Colonic mucosa (tissue), 4 donors: ENCODE measurements around the gene TSPAN3. TPM values are rescaled to one million over a fixed set of nuclear protein-coding genes. Genes with fewer than 3 reads are reported as not detected.

Experiments used
- DNase-seq: peaks from one replicate; pipeline ENCODE4 v3.0.0-alpha.2; 2020
- H3K27ac ChIP-seq: fragments of 200-600 bp; one replicate; pipeline ENCODE4 v1.8.0; 2021
- H3K27me3 ChIP-seq: fragments of 200-600 bp; one replicate; pipeline ENCODE4 v1.8.0; 2021
- H3K36me3 ChIP-seq: fragments of 200-600 bp; one replicate; pipeline ENCODE4 v1.8.0; 2021
- H3K4me1 ChIP-seq: fragments of 200-600 bp; one replicate; pipeline ENCODE4 v1.8.0; 2021; ENCODE audit warnings: mild to moderate bottlenecking
- H3K4me3 ChIP-seq: fragments of 200-600 bp; one replicate; pipeline ENCODE4 v1.8.0; 2021
- H3K9ac ChIP-seq, 2 donors: one replicate each; pipeline ENCODE4 v1.7.0; 2013; ENCODE audit warnings: control low read depth in 2 of 2, low read depth in 2 of 2, low read length in 2 of 2
- H3K9me3 ChIP-seq: fragments of 200-600 bp; one replicate; pipeline ENCODE4 v1.8.0; 2021
- intact Hi-C: fragments of 100-400 bp; cut with DNase I; formaldehyde crosslinking; loops from one replicate; pipeline ENCODE4 v1.14.1; 2022
- total RNA-seq, 2 donors: library from RNA; stranded (reverse); fragmentation: NEBNext Ultra II Directional in 1 of 2; extraction: Animal tissue kit (Norgen Biotek cat#: 25700) in 1 of 2; gene quantifications; one replicate each; pipeline ENCODE4 v1.2.1, GENCODE V29; 2021
- TF ChIP-seq, protein P1 (sequence below): fragments of 200-600 bp; IDR thresholded peaks from one replicate; pipeline ENCODE4 v1.8.0; 2022; ENCODE audit warnings: antibody characterized with exemption, mild to moderate bottlenecking
- donor health status: healthy.
- donor health status: DM: no; HTN: no; CAD: no.
- donor health status: DM: no; HTN: no; CAD: no.

Gene TSPAN3
- total RNA-seq, 2 donors from 2014 or later, result 594 to 841 TPM

DNA sequence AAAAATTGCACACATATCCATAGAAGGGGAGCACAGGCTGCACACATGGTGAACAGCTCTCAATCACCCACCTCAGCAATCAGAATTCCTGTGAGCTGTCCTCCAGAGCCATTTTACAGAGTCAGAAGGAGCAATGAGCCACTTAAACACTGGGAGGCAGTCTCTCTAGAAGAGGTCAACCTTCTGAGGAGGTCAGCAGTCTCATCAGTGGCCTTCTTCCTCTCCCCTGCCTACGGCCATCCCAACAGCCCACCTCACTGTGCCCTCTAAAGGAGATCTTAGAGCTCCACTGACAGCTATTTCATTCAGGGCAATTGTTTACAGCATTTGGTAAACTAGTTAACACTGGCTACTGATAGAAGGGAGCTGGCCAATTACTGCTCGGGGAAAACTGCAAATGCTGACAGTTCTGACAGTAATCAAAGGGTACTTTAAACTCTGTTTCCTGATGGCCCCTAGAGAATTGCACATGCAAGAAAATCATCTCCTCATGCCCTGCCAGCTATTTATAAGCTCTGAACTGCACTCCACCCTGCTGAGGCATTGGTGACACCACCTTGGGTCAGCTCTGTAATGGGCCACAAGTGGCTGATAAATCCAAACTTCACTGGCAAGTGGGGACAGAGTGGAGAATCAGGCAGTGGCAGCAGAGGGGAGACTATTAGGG, 42.1 kb upstream of the TSPAN3 start:
- Histone ChIP-seq H3K9me3 (no peaks in the 10 kb centered on the region), H3K27me3 (no peaks in the 10 kb centered on the region), H3K9ac (no peak overlapping the region), H3K36me3 (no peaks in the 10 kb centered on the region), H3K27ac (no peak overlapping the region), H3K4me1 (no peaks in the 10 kb centered on the region), H3K4me3 (no peak overlapping the region)
- intact Hi-C loops, result no loop called here
- no peak for DNase-seq
- TF ChIP-seq, protein P1, sequence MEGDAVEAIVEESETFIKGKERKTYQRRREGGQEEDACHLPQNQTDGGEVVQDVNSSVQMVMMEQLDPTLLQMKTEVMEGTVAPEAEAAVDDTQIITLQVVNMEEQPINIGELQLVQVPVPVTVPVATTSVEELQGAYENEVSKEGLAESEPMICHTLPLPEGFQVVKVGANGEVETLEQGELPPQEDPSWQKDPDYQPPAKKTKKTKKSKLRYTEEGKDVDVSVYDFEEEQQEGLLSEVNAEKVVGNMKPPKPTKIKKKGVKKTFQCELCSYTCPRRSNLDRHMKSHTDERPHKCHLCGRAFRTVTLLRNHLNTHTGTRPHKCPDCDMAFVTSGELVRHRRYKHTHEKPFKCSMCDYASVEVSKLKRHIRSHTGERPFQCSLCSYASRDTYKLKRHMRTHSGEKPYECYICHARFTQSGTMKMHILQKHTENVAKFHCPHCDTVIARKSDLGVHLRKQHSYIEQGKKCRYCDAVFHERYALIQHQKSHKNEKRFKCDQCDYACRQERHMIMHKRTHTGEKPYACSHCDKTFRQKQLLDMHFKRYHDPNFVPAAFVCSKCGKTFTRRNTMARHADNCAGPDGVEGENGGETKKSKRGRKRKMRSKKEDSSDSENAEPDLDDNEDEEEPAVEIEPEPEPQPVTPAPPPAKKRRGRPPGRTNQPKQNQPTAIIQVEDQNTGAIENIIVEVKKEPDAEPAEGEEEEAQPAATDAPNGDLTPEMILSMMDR, result no peak

DNA sequence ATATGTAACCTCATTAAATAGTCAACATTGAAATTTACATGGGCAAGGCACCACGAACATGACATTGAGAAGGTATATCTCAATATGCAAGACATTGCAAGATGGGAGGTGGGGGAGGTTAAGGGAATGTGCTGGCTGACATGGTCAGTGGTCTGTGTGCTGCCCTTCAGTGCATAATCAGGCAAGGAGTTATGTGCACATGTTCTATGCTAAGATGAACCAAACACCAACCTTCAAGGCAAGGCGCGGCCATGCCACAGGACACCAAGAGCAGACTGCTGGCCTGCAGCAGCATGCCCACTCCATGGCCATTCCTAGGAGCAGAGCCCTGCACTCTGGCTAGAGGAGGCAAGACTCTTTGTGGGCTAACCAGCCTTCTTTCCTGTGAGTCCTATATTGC, 40.9 kb upstream of the TSPAN3 start:
- DNase-seq, result no peak
- Histone ChIP-seq H3K9me3 (no peaks in the 10 kb centered on the region), H3K9ac (no peak overlapping the region), H3K4me3 (no peak overlapping the region), H3K27me3 (no peaks in the 10 kb centered on the region), H3K4me1 (no peaks in the 10 kb centered on the region), H3K36me3 (no peaks in the 10 kb centered on the region), H3K27ac (no peak overlapping the region)
- TF ChIP-seq, protein P1, result no peak
- intact Hi-C loops, result no loop called here

DNA sequence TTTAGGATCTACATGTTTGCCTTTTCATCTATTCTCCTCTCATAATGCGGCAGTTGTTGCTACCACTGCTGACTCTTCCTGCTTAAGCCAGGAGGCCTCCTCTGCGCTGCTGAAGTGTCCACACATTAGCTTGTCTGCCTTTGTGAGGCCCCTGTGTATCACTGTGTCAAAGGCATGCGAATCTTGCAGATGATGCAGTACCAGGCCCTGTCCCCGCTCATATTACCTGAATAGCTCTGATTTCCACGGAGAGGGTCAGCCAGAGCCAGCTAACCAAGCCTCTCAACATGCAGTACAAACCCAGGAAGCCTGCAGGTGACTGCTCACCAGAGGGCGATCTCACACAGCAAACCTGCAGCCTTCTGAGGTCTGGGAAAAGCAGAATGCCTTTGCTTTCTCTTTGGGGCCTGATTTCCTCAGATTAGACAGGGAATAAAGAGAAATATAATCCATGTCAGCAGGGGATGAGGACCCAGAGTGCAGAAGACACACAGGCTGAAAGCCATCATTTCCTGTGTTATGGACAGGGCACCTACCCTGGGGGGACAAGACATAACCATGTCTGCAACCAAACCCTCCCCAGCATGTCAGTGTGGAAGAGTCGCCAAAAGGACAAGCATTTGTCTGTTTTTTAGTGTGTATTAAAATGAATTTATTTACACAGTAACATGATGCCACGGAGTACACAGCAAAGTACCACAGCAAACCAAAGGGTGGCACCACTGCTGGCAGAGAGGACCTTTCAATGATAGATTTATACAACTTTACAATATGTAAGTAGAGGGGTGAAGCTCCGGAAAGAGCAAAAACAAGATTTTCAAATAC, 36.8 kb upstream of the TSPAN3 start:
- H3K27me3 ChIP-seq, result no peaks in the 10 kb centered on the region
- H3K27ac ChIP-seq, result no peak overlapping the region
- TF ChIP-seq, protein P1, result peak; percentile 56
- H3K36me3 ChIP-seq, result no peaks in the 10 kb centered on the region
- H3K4me1 ChIP-seq, result no peaks in the 10 kb centered on the region
- H3K9me3 ChIP-seq, result no peaks in the 10 kb centered on the region
- no peak overlapping the region for H3K4me3 ChIP-seq
- peak; percentile 58 for DNase-seq
- intact Hi-C loops, result loop anchor here (5.0 to 10.0 kb wide), 2 partner anchors 435 to 717 kb away; no protein-coding TSS in a partner anchor
- no peak overlapping the region for H3K9ac ChIP-seq

DNA sequence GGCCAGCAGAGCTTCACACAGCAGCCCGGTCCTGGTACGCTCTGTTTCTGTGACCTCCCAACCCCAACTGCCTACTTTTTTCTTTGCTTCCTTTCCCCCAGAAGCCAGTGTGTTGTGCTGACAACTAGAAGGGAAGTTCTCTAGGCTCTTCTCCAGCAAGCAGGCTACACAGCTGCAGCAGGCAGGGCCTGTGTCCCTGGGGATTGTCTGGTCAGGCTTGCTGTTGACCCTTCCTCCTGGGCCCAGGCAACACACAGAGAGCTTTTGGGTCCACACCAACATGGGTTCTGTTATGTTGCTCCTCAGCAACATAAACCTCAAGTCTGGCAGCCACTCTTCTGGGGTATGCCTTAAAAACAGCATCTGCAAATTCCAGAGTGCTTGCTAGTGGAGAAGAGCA, 36.2 kb upstream of the TSPAN3 start:
- Histone ChIP-seq H3K9ac (no peak overlapping the region), H3K36me3 (no peaks in the 10 kb centered on the region), H3K27me3 (no peaks in the 10 kb centered on the region), H3K9me3 (no peaks in the 10 kb centered on the region), H3K27ac (no peak overlapping the region), H3K4me1 (no peaks in the 10 kb centered on the region), H3K4me3 (no peak overlapping the region)
- TF ChIP-seq, protein P1, result no peak
- DNase-seq, result no peak
- intact Hi-C loops, result loop anchor here (5.0 to 10.0 kb wide), 2 partner anchors 435 to 718 kb away; no protein-coding TSS in a partner anchor

DNA sequence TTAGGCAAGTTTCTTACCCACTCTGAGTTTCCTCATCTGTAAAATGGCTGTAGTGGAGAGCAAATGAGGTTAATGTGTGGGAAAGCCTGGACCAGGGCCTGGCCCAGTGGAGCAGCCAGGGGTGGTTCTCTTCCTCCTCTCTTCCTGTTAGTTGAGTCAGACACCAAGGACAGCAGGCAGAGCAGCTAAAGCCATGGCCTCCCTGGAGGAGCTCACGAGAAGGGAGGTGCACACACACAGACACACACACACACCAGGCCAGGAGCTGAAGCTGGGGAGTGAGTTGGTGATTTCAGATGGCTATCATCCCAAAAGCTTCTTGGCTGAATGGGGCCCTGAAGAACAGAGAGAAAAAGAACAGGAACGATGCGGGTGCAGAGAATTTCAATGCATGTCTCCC, 33.2 kb upstream of the TSPAN3 start:
- H3K4me3 ChIP-seq, result no peak overlapping the region
- H3K27ac ChIP-seq, result no peak overlapping the region
- no peaks in the 10 kb centered on the region for H3K9me3 ChIP-seq
- no peak overlapping the region for H3K9ac ChIP-seq
- TF ChIP-seq, protein P1, result no peak
- no peak for DNase-seq
- intact Hi-C loops, result loop anchor here (10.0 kb wide), 1 partner anchor 721 kb away; no protein-coding TSS in a partner anchor
- no peaks in the 10 kb centered on the region for H3K36me3 ChIP-seq
- no peaks in the 10 kb centered on the region for H3K4me1 ChIP-seq
- no peaks in the 10 kb centered on the region for H3K27me3 ChIP-seq
